ENCODE results near the gene GCSAM.
A peak's percentile ranks its signal among the peaks of the same experiment; 100 is the strongest.
"Not testable (repeated sequence)": the region's sequence is repeated elsewhere in the genome, so short reads cannot be mapped to it uniquely, and the experiment has no call there.

GCSAM gene

GRCh38 chr3:112074616-112075497 is 58.2 kb downstream of the GCSAM start:
- DNase-seq (peak in 1 of 2 donors; percentile 34), ATAC-seq (peak; percentile 97)
- peak overlapping the region; percentile 57 to 68 for H3K4me3 Mint-ChIP-seq
- no peaks in the 10 kb centered on the region for H3K27me3 Mint-ChIP-seq
- H3K9me3 Mint-ChIP-seq, result peaks cover 0 to 4% of the 10 kb centered on the region in 2 donors
- H3K4me1 Mint-ChIP-seq, result peaks cover 27% of the 10 kb centered on the region
- H3K27ac Mint-ChIP-seq, result peak overlapping the region; percentile 23 to 56

GRCh38 chr3:112074006-112074405 is 59.0 kb downstream of the GCSAM start:
- H3K27me3 Mint-ChIP-seq, result no peaks in the 10 kb centered on the region
- H3K4me1 Mint-ChIP-seq, result peaks cover 27% of the 10 kb centered on the region
- no peak overlapping the region for H3K27ac Mint-ChIP-seq
- DNase-seq (no peak), ATAC-seq (no peak)
- H3K9me3 Mint-ChIP-seq, result peaks cover 0 to 4% of the 10 kb centered on the region in 2 donors
- no peak overlapping the region for H3K4me3 Mint-ChIP-seq

- not testable (repeated sequence) for H3K9me3 Mint-ChIP-seq, H3K27me3 Mint-ChIP-seq
- Mint-ChIP-seq H3K27ac (peak overlapping the region; percentile 69 to 74), H3K4me3 (peak overlapping the region; percentile 73 to 78), H3K4me1 (peaks cover 27% of the 10 kb centered on the region)
- DNase-seq, result peak; percentile 65 to 76
- peak; percentile 64 for ATAC-seq
These were observed 60.5 kb downstream of the GCSAM start for GRCh38 chr3:112072387-112073060.

Measured in stimulated activated naive CD8-positive, alpha-beta T cell treated with anti-CD3 and anti-CD28 coated beads, Interleukin-15, amount 100 ng/mL, for 72 hours (primary cell).